ENCODE measurements around the gene SPATA2L. TPM values are rescaled to one million over a fixed set of nuclear protein-coding genes. Genes with fewer than 3 reads are reported as not detected.
A peak's percentile ranks its signal among the peaks of the same experiment; 100 is the strongest.

The SPATA2L gene
- total and polyA plus RNA-seq, 10 of the 15 experiments (the other 5 are each of a cell fraction or from before 2014, with no cell fraction given): 0.20 to 6.9 (median 3.9) TPM; not detected in 1

DNA sequence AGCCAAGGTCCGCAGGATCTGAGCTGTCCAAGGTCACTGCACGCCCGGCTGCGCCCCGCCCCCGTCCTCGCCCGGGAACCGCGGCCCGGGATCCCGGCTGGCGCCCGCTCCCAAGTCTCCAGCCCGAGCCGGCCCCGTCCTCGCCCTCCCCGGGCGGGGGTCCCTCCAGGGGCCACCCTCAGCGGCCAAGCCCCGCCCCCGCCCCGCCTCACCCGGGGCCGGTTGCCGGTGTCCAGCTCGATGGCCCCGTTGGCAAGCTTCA lies 19.0 kb upstream of the SPATA2L start:
- Histone ChIP-seq H3K79me2 (ENCODE audit: control insufficient read depth, insufficient read depth, low read length) (peaks cover 24% of the 10 kb centered on the region), H2AFZ (ENCODE audit: control insufficient read depth, low read depth, low read length) (peak overlapping the region; percentile 79), H3K4me2 (ENCODE audit: control insufficient read depth, insufficient read depth) (peak overlapping the region; percentile 97), H4K20me1 (ENCODE audit: control insufficient read depth, insufficient read depth) (no peaks in the 10 kb centered on the region), H3K36me3 (ENCODE audit: control insufficient read depth in 2 of 2, insufficient read depth in 2 of 2, low read length in 1 of 2) (peaks cover 7 to 11% of the 10 kb centered on the region in 2 experiments; a peak in 3 of 4 replicates), H3K4me3 (peak overlapping the region; percentile 93), H3K27ac (ENCODE audit: control insufficient read depth, insufficient read depth) (peak overlapping the region; percentile 63; the same call in 1 of the 2 replicates), H3K9ac (ENCODE audit: control insufficient read depth, insufficient read depth, low read length) (peak overlapping the region; percentile 55), H3K4me1 (ENCODE audit: control insufficient read depth, insufficient read depth, low read length) (peaks cover 31% of the 10 kb centered on the region), H3K9me3 (replicated peaks; ENCODE audit: control insufficient read depth, insufficient read depth, low read length) (no peaks in the 10 kb centered on the region), H3K27me3 (replicated peaks in 1 of 2; ENCODE audit: control insufficient read depth in 2 of 2, insufficient read depth in 2 of 2, low read length in 1 of 2) (no peaks in the 10 kb centered on the region)
- ChIA-PET POLR2A (interaction anchor here (1.5 kb wide), 1 partner anchor 34 kb away, joined by 6 read pairs; the partner anchor contains the start of gene CDK10), CTCF (interaction anchor here (0.9 to 1.8 kb wide), 2 partner anchors 14 to 20 kb away, joined by 4 to 12 read pairs; no protein-coding TSS in a partner anchor), SMC1A (ENCODE audit: uncharacterized antibody, unreplicated experiment) (interaction anchor here (1.0 kb wide), 1 partner anchor 44 kb away, joined by 3 read pairs; no protein-coding TSS in a partner anchor), RAD21 (ENCODE audit: unreplicated experiment) (interaction anchor here (1.0 kb wide), 1 partner anchor 14 kb away, joined by 6 read pairs; no protein-coding TSS in a partner anchor)
- intact Hi-C loops (cut with micrococcal nuclease; ENCODE audit: unreplicated experiment) (loop anchor here (2.0 kb wide), 1 partner anchor 44 kb away; no protein-coding TSS in a partner anchor), in situ Hi-C loops (cut with MboI) (no loop called here)
- FAIRE-seq: no peak
- BruUV-seq (replicated peaks): no TSS peak
- WGBS (ENCODE audit: insufficient coverage, insufficient replicate concordance, low lambda C conversion rate, missing lambda C conversion rate): 1% methylated on average over 18 of the region's 29 CpGs
- DNase-seq (ENCODE audit: low read depth, low spot score): no peak
- peak; percentile 8; the same call in 1 of the 3 replicates for ATAC-seq
- no peak for TF ChIP-seq POLR2A (IDR thresholded peaks at IDR 0.05; ENCODE audit: low read depth, low read length)
- no peak for TF ChIP-seq IRF3 (IDR thresholded peaks at IDR 0.05)
- TF ChIP-seq NFXL1 (IDR thresholded peaks at IDR 0.05; ENCODE audit: borderline replicate concordance): 0 out of 2 replicates have a peak, but pooled peaks have one; percentile 45

GRCh38 chr16:89717688-89718505 lies 16.4 kb upstream of the SPATA2L start:
- in situ Hi-C loops (cut with MboI) (no loop called here), intact Hi-C loops (cut with micrococcal nuclease; ENCODE audit: unreplicated experiment) (no loop called here)
- Histone ChIP-seq H3K9me3 (replicated peaks; ENCODE audit: control insufficient read depth, insufficient read depth, low read length) (no peaks in the 10 kb centered on the region), H3K36me3 (ENCODE audit: control insufficient read depth in 2 of 2, insufficient read depth in 2 of 2, low read length in 1 of 2) (peaks cover 0 to 2% of the 10 kb centered on the region in 2 experiments; a peak in 2 of 4 replicates), H3K27ac (ENCODE audit: control insufficient read depth, insufficient read depth) (no peak overlapping the region), H3K4me3 (no peak overlapping the region), H4K20me1 (ENCODE audit: control insufficient read depth, insufficient read depth) (no peaks in the 10 kb centered on the region), H3K9ac (ENCODE audit: control insufficient read depth, insufficient read depth, low read length) (no peak overlapping the region), H3K27me3 (replicated peaks in 1 of 2; ENCODE audit: control insufficient read depth in 2 of 2, insufficient read depth in 2 of 2, low read length in 1 of 2) (no peaks in the 10 kb centered on the region), H3K4me2 (ENCODE audit: control insufficient read depth, insufficient read depth) (no peak overlapping the region), H3K79me2 (ENCODE audit: control insufficient read depth, insufficient read depth, low read length) (peaks cover 11% of the 10 kb centered on the region), H3K4me1 (ENCODE audit: control insufficient read depth, insufficient read depth, low read length) (peaks cover 18% of the 10 kb centered on the region), H2AFZ (ENCODE audit: control insufficient read depth, low read depth, low read length) (no peak overlapping the region)
- 75% methylated on average over 24 of the region's 24 CpGs for WGBS (ENCODE audit: insufficient coverage, insufficient replicate concordance, low lambda C conversion rate, missing lambda C conversion rate)
- no peak for ATAC-seq
- POLR2A ChIA-PET: no interaction called here
- no peak for TF ChIP-seq LARP7 (IDR thresholded peaks at IDR 0.05)
- no peak for TF ChIP-seq MLLT1 (IDR thresholded peaks at IDR 0.05)
- TF ChIP-seq JUNB (IDR thresholded peaks at IDR 0.05): no peak
- CTCF ChIA-PET: interaction anchor here (1.0 kb wide), 1 partner anchor 18 kb away, joined by 5 read pairs; no protein-coding TSS in a partner anchor
- RAD21 ChIA-PET (ENCODE audit: unreplicated experiment): no interaction called here
- no peak for FAIRE-seq
- SMC1A ChIA-PET (ENCODE audit: uncharacterized antibody, unreplicated experiment): no interaction called here
- DNase-seq (ENCODE audit: low read depth, low spot score): no peak
- no TSS peak for BruUV-seq (replicated peaks)
